NCI-H1436 (cell line): ENCODE results near the gene WIPF1.
A peak's percentile ranks its signal among the peaks of the same experiment; 100 is the strongest.

ENCODE experiments used
- DNase-seq: peaks from one replicate; lab custom pipeline; 2025; lab: John Stamatoyannopoulos, UW

WIPF1 gene

DNA sequence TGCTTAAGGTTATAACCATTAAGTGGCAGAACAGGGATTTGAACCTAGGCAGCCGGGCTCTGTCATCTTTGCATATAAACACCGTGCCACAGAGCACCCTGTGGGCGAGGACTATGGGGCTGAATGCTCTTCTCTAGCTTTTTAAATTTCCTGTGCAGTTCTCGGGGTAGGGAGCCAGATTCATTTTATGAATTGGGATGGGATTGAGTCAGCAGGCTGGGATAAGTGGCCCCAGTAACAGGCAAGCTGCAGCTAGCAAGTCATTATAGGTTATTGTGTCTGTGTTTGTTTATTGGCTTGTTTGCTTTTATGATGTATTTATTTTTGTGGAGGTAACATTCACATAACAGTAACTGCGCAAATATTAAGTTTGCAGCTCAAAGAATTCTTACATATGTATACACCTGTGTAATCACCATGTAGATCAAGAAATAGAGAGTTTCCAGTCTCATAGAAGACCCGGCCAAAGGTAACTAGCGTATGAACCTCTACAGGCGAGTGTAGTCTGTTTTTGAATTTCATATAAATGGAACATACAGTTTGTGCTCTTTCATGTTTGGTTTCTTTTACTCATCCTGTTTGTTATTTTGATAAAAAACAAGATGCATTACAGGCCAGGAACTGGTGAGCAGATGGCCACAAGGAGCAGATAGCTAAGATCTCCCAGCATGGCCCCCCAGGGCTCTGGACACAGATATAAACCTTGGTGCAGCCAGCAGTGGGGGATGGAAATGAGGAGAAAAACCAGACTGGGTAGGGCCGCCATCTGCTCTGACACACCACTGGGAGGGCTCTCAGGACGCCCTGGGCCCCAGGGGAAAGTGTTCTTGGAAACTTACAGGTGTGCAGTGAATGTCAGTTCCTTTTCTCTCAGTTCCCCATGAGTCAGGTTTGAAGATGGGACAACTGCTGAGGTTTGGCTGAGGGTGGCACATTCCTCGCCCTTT lies 61.6 kb downstream of the WIPF1 start:
- peak; percentile 34 for DNase-seq

DNA sequence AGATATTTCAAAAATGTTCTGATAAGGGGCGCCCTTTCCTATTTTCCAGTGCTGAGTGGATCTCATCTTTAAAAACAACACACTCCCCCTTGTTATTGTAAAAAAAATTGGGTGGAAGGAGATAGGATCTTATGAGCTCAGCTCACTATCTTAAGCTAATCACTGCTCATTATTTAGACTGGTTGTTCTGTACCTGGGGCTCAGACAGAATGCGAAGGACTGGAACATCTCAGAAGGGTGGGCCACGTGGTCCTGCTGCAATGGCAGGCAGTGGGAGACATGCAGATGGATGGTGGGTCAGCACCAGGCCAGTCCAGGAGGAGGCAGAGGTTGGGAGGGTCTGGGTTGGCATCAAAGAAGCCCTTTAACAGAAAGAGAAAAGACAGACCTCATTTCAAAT lies 62.5 kb downstream of the WIPF1 start:
- no peak for DNase-seq

DNA sequence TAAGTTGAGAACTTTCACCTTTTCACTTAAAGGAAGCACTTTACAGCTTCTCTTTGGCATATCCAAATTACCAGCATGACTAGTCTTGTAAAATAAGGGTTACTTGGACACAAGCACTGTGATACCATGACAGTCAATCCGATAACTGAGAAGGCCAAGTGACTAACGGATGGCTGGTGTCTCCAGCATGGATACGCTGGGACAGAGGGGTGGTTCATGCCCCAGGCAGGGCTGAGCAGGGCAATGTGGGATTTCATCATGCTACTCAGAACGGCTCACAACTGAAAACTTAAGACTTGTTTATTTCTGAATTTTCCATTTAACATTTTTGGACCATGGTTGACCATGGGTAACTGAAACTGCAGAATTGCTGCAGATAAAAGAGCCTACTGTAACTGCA lies 67.7 kb downstream of the WIPF1 start:
- no peak for DNase-seq

DNA sequence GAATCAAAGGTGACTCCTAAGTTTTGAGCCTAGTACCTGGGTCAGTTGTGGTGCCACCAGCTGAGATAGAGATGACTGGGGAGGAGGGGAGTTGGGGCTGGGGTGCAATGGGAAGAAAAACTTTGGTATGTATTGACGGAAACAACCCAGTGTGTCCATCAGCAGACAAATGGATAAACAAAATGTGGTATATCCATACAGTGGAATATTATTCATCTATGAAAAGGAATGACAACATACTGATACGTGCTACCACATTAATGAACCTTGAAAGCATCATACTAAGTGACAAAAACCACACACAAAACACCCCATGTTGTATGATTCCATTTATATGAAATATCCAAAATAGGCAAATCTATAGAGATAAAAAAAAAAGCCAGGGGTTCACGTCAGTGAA lies 69.6 kb downstream of the WIPF1 start:
- no peak for DNase-seq

DNA sequence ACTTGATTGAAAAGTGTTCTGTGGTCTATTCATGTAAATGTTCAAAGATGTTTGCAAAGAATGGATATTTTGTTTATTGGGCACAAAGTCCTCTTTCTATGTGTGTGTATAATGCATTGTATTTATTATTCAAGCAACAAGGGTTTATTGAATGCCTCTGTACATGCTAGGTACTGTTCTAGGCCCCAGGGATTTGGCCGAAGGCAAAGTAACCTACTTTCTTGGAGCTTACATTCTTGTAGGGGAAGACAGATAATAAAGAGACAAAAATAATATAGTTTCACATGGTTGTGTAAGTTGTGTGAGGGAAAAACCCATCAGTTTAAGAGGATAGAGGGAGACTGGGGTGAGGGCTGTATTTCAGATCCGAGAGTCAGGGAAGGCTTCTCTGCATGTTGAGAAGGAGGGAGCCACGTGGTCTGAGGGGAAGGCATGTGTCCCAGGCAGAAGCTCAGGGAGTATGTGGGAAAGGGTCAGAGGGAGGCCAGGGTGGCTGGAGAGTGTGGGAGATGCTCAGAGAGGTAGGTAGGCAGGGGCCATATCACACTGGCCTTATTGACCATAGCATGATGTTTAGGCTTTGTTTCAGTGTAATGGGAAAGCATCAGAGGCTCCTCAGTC lies 70.4 kb downstream of the WIPF1 start:
- no peak for DNase-seq

DNA sequence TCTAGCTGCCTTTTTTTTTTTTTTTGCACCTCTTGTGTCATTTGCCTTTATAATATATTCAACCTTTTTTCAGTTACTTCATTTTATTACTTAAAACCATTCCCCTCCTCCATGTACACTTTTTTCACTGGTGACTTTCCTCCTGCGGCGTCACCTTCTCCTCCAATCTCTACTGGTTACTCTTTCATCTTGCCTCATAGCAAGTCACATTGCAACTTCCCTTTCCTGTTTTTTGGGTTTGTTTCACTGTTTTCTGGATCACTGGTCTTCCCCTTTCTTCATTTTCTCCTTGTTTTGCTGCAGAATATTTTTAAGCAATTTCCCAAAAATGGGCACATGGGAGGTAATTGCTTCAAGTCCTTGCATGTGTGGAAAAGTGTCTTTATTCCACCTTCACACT lies 73.1 kb downstream of the WIPF1 start:
- no peak for DNase-seq

DNA sequence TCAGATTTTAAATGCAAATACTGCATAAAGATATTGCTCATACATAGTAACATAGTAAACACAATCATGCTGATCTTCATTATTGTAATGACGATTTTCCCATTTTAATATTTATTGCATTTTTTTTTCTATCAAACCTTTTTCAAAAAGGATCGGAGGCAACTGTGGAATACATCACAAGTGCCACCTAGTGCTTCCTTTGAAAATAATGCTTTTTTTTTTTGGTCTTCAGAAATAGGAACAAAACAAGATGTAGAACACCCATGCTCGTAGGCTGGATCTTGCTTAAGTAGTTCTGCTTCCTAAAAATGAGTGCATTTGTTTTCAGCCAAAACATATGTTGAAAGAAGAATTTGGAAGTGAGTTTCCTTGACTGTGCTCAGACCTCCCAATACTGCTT lies 75.1 kb downstream of the WIPF1 start:
- DNase-seq: no peak

- no peak for DNase-seq
These were observed 79.2 kb downstream of the WIPF1 start for GRCh38 chr2:174518395-174518794.

DNA sequence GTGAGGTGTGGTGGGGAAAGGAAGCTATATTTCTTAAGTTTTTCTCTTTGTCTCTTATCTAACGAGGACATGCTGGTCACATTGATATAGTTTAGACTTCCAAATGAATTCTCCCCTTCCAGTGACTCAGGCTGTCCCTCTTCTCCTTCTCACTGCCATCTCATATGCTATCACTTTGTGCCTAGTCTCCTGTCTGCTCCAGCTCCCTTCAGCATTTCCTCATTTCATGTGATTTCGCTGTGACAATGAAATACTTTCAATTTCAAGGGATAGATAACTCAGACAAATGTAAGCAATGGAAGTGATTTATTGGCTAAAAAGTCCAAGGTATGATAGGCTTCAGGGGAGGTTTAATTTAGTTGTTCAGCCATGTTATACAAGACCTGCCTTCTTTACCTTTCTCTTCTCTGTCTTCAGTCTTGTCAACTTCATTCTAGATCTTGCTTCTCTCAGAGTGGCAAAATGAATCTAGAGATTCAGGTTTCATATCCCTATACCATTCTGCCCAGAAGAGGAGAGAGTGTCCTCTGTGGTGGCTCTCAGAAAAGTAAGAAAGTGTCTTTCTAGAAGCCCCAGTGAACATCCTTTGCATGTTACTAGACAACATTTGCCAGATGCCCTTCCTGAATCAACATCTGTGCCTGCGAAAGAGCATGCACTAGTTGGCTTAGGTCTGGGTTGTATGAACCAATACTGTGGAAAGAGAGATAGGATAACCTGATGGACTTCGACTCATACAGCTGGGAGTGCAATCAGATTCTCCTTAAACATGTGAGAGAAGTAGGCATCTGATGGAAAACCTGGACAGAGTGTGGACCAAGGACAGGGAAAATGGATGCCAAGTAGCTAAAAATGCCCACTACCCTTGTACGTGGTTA lies 80.9 kb downstream of the WIPF1 start:
- DNase-seq: no peak

- no peak for DNase-seq
These were observed 85.3 kb downstream of the WIPF1 start for GRCh38 chr2:174512345-174512744.

GRCh38 chr2:174511580-174512260 lies 85.9 kb downstream of the WIPF1 start:
- no peak for DNase-seq

GRCh38 chr2:174510583-174511189 lies 86.9 kb downstream of the WIPF1 start:
- DNase-seq: no peak
